Raji (cell line): ENCODE results near the gene UBE2B.

Experiments used
- POLR2A ChIP-seq: IDR thresholded peaks from 2 replicates; pipeline ENCODE4 v1.6.1; 2011; ENCODE audit warnings: low read depth, low read length, control low read depth; ENCODE audit not compliant: insufficient read depth

The UBE2B gene

GRCh38 chr5:134398609-134399155 lies 27.3 kb downstream of the UBE2B start:
- TF ChIP-seq POLR2A, result no peak

GRCh38 chr5:134403951-134404350 lies 32.6 kb downstream of the UBE2B start:
- TF ChIP-seq POLR2A, result no peak

- no peak for TF ChIP-seq POLR2A
Measured at GRCh38 chr5:134406390-134406789, 35.0 kb downstream of the UBE2B start.

GRCh38 chr5:134409321-134409720 lies 38.0 kb downstream of the UBE2B start:
- TF ChIP-seq POLR2A, result no peak

GRCh38 chr5:134410822-134411221 lies 39.5 kb downstream of the UBE2B start:
- no peak for TF ChIP-seq POLR2A

- TF ChIP-seq POLR2A, result no peak
Measured at GRCh38 chr5:134411228-134411545, 39.8 kb downstream of the UBE2B start.

GRCh38 chr5:134411546-134412266 lies 40.3 kb downstream of the UBE2B start, which contains the start of gene CDKN2AIPNL:
CDKN2AIPNL (minus strand) TSS chr5:134411881; CDS start chr5:134411854, 27 bp downstream.
- peak; percentile 91 for TF ChIP-seq POLR2A

- TF ChIP-seq POLR2A, result no peak
Measured at GRCh38 chr5:134413046-134413445, 41.7 kb downstream of the UBE2B start.

GRCh38 chr5:134417707-134418106 lies 46.3 kb downstream of the UBE2B start:
- TF ChIP-seq POLR2A, result no peak

- no peak for TF ChIP-seq POLR2A
Measured at GRCh38 chr5:134418958-134419357, 47.6 kb downstream of the UBE2B start.

GRCh38 chr5:134420343-134420742 lies 49.0 kb downstream of the UBE2B start:
- no peak for TF ChIP-seq POLR2A

GRCh38 chr5:134422791-134423365 lies 51.5 kb downstream of the UBE2B start:
- TF ChIP-seq POLR2A, result no peak

GRCh38 chr5:134423376-134423775 lies 52.0 kb downstream of the UBE2B start:
- no peak for TF ChIP-seq POLR2A

GRCh38 chr5:134426361-134426760 lies 55.0 kb downstream of the UBE2B start:
- TF ChIP-seq POLR2A, result no peak

GRCh38 chr5:134427540-134428041 lies 56.2 kb downstream of the UBE2B start:
- TF ChIP-seq POLR2A, result no peak

GRCh38 chr5:134430001-134430569 lies 58.7 kb downstream of the UBE2B start:
- no peak for TF ChIP-seq POLR2A
